OCI-LY1 (cell line): ENCODE data around the gene SRGAP2.
"Not testable (repeated sequence)": the region's sequence is repeated elsewhere in the genome, so short reads cannot be mapped to it uniquely, and the experiment has no call there.

Experiments
- EZH2 ChIP-seq: fragments of 200-600 bp; sonication (generic), shearing (Covaris generic); IDR thresholded peaks from 2 replicates; pipeline ENCODE4 v1.8.0; 2017; ENCODE audit warnings: borderline replicate concordance, mixed run types, mild to moderate bottlenecking, antibody characterized with exemption, low read length, moderate library complexity, mixed read lengths
- TF ChIP-seq, protein P1 (sequence below): fragments of 200-600 bp; sonication (generic), shearing (Covaris generic); IDR thresholded peaks from 2 replicates; pipeline ENCODE4 v1.5.1; 2017; ENCODE audit warnings: mild to moderate bottlenecking, antibody characterized with exemption, low read length, moderate library complexity, mixed read lengths

DNA sequence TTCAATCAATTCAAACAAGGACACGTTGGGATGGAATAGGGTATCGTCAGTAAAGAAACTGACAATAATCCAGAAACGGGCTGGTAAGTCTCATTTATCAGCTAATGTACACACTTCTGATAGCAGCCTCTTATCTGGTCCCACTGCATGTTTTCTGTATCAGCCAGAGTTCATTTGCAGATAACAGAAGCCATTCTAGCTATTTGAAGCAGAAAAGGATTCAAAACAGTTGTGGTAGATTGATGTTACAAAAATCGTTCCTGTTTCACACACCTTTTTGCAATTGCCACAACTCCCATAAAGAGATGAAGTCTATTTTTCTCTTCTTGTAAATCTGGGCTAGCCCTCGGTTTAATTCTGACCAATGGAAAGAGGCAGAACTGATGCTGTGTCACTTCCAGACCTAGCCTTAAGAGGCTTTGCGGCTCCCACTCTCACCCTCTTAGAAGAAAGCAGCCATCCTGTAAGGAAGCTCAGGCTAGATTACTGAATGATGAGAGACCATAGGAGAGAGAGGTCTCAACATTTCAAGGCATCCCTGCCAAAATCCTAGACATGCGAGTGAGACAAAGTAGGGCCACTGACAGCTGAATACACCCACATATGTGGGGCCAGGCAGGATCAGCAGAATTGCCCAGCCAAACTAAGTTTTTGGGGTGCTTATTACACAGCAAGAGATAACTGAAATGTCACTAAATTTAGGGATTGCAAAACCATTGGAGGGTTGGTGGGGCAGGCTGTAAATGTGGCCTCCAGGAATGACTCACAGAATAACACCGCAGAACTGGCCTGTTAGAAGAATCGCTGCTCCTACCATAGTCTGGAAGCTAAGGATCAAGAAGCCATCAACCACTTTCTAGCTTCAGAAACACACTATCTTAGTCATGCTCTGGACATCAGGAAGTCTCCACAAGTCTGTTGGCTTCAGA lies 25.0 kb upstream of the SRGAP2 start:
- TF ChIP-seq, protein P1, sequence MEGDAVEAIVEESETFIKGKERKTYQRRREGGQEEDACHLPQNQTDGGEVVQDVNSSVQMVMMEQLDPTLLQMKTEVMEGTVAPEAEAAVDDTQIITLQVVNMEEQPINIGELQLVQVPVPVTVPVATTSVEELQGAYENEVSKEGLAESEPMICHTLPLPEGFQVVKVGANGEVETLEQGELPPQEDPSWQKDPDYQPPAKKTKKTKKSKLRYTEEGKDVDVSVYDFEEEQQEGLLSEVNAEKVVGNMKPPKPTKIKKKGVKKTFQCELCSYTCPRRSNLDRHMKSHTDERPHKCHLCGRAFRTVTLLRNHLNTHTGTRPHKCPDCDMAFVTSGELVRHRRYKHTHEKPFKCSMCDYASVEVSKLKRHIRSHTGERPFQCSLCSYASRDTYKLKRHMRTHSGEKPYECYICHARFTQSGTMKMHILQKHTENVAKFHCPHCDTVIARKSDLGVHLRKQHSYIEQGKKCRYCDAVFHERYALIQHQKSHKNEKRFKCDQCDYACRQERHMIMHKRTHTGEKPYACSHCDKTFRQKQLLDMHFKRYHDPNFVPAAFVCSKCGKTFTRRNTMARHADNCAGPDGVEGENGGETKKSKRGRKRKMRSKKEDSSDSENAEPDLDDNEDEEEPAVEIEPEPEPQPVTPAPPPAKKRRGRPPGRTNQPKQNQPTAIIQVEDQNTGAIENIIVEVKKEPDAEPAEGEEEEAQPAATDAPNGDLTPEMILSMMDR = not testable (repeated sequence)
- not testable (repeated sequence) for TF ChIP-seq EZH2
